CD14-positive monocyte (primary cell): Measurements from ENCODE around the gene ADH4. TPM values are rescaled to one million over a fixed set of nuclear protein-coding genes. Genes with fewer than 3 reads are reported as not detected.

ENCODE experiments used
- DNase-seq, 3 donors: peaks; one replicate each; pipeline ENCODE4 v3.0.0-alpha.2; 2011 to 2022
- H2AFZ ChIP-seq: 2 replicates; pipeline ENCODE4 v1.6.0; 2012; ENCODE audit warnings: mild to moderate bottlenecking, low read depth, low read length, inconsistent platforms; ENCODE audit not compliant: insufficient read depth, poor library complexity, severe bottlenecking
- H3K27ac ChIP-seq, 2 donors: 1 replicate in 1 of 2; 2 replicates in 1 of 2; pipeline ENCODE4 v1.5.1; 2012 to 2013; ENCODE audit warnings: low read length in 2 of 2, control low read depth in 1 of 2, inconsistent platforms in 1 of 2, low read depth in 1 of 2, mild to moderate bottlenecking in 1 of 2
- H3K27me3 ChIP-seq, 2 donors: one replicate each; pipeline versions ENCODE4 v1.6.0 to v1.6.1; 2011 to 2013; ENCODE audit warnings: low read length in 2 of 2; ENCODE audit not compliant: control insufficient read depth in 2 of 2, insufficient read depth in 2 of 2
- H3K36me3 ChIP-seq, 2 donors: replicated peaks in 1 of 2; 1 replicate in 1 of 2; 2 replicates in 1 of 2; pipeline versions ENCODE4 v1.5.1 to v1.6.1; 2012 to 2013; ENCODE audit warnings: low read length in 2 of 2, control low read depth in 1 of 2, inconsistent platforms in 1 of 2, mild to moderate bottlenecking in 1 of 2; ENCODE audit not compliant: insufficient read depth in 2 of 2, control insufficient read depth in 1 of 2
- H3K4me1 ChIP-seq, 2 donors: 1 replicate in 1 of 2; 2 replicates in 1 of 2; pipeline versions ENCODE4 v1.5.1 to v1.6.1; 2012 to 2013; ENCODE audit warnings: low read length in 2 of 2, control low read depth in 1 of 2, inconsistent platforms in 1 of 2, mild to moderate bottlenecking in 1 of 2, moderate library complexity in 1 of 2; ENCODE audit not compliant: insufficient read depth in 2 of 2, control insufficient read depth in 1 of 2
- H3K4me2 ChIP-seq: replicated peaks from 2 replicates; pipeline ENCODE3; 2012; ENCODE audit warnings: low read length, moderate library complexity, mild to moderate bottlenecking; ENCODE audit not compliant: poor library complexity, severe bottlenecking; ENCODE audit errors: extremely low read depth
- H3K4me3 ChIP-seq, 3 experiments: fragments of 200-600 bp in 1 of 3; sonication (generic) in 1 of 3; replicated peaks in 1 of 3; 1 replicate in 2 of 3; 2 replicates in 1 of 3; pipeline ENCODE4 v1.5.1; 2011 to 2013; ENCODE audit warnings: low read length in 3 of 3, mild to moderate bottlenecking in 3 of 3, control low read depth in 2 of 3, low read depth in 2 of 3, inconsistent platforms in 1 of 3, moderate library complexity in 1 of 3
- H3K79me2 ChIP-seq: 2 replicates; pipeline ENCODE4 v1.6.0; 2012; ENCODE audit warnings: mild to moderate bottlenecking, control low read depth, inconsistent platforms, low read length, moderate library complexity; ENCODE audit not compliant: insufficient read depth
- H3K9ac ChIP-seq: 2 replicates; pipeline ENCODE4 v1.6.0; 2017; ENCODE audit warnings: low read length, mild to moderate bottlenecking; ENCODE audit not compliant: insufficient read depth, poor library complexity, severe bottlenecking
- H3K9me3 ChIP-seq, 2 donors: replicated peaks in 1 of 2; 1 replicate in 1 of 2; 2 replicates in 1 of 2; pipeline versions ENCODE4 v1.5.1 to v1.6.1; 2012 to 2013; ENCODE audit warnings: low read length in 2 of 2, control low read depth in 1 of 2; ENCODE audit not compliant: control insufficient read depth in 1 of 2, insufficient read depth in 1 of 2
- H4K20me1 ChIP-seq: 2 replicates; pipeline ENCODE4 v1.6.0; 2012; ENCODE audit warnings: mild to moderate bottlenecking, low read length, control low read depth, moderate library complexity; ENCODE audit not compliant: insufficient read depth
- H3K27ac Mint-ChIP-seq, 7 donors: one replicate each; pipeline ENCODE4 v1.8.0; 2020; ENCODE audit warnings: mild to moderate bottlenecking in 7 of 7, mixed read lengths in 7 of 7, moderate library complexity in 6 of 7, inconsistent platforms in 2 of 7
- H3K27me3 Mint-ChIP-seq, 3 donors: one replicate each; pipeline ENCODE4 v1.8.0; 2021 to 2022; ENCODE audit warnings: low read depth in 3 of 3, mild to moderate bottlenecking in 3 of 3, mixed read lengths in 3 of 3, moderate library complexity in 3 of 3, inconsistent platforms in 1 of 3
- H3K36me3 Mint-ChIP-seq, 2 donors: one replicate each; pipeline ENCODE4 v1.8.0; 2020; ENCODE audit warnings: mixed read lengths in 2 of 2, inconsistent platforms in 1 of 2, mild to moderate bottlenecking in 1 of 2
- H3K4me1 Mint-ChIP-seq: one replicate; pipeline ENCODE4 v1.8.0; 2020; ENCODE audit warnings: mild to moderate bottlenecking, mixed read lengths
- H3K4me3 Mint-ChIP-seq, 2 donors: one replicate each; pipeline ENCODE4 v1.8.0; 2020; ENCODE audit warnings: mild to moderate bottlenecking in 2 of 2, mixed read lengths in 2 of 2, moderate library complexity in 1 of 2
- H3K9me3 Mint-ChIP-seq, 7 donors: one replicate each; pipeline ENCODE4 v1.8.0; 2020 to 2022; ENCODE audit warnings: mixed read lengths in 7 of 7, mild to moderate bottlenecking in 6 of 7, moderate library complexity in 6 of 7, inconsistent platforms in 2 of 7
- whole genome bisulfite sequencing: methylation state at CpG from one replicate; pipeline ENCODE4 v1.1.5; 2013; ENCODE audit warnings: missing lambda C conversion rate; ENCODE audit not compliant: insufficient coverage; 5-methylcytosine and 5-hydroxymethylcytosine counted together
- intact Hi-C, 2 donors: fragments of 100-400 bp; cut with micrococcal nuclease; formaldehyde crosslinking; loops; one replicate each; pipeline versions ENCODE4 v1.15.0 to v1.15.1; 2023
- polyA plus RNA-seq, 3 donors: library from polyadenylated mRNA; depleted of rRNA in 1 of 3; unstranded in 2 of 3; stranded (reverse) in 1 of 3; fragments of 300-500 nt in 2 of 3; fragments of >200 nt in 1 of 3; fragmentation: Illumina TruSeq in 2 of 3; gene quantifications; 1 replicate in 2 of 3; 2 replicates in 1 of 3; pipeline ENCODE4 v1.2.3, GENCODE V29; 2012 to 2021
- TF ChIP-seq, protein P1 (sequence below): fragments of 200-600 bp; IDR thresholded peaks from one replicate; pipeline ENCODE4 v1.8.0; 2022; ENCODE audit warnings: antibody characterized with exemption, mild to moderate bottlenecking

Gene ADH4
- polyA plus RNA-seq, 3 donors: not detected

DNA sequence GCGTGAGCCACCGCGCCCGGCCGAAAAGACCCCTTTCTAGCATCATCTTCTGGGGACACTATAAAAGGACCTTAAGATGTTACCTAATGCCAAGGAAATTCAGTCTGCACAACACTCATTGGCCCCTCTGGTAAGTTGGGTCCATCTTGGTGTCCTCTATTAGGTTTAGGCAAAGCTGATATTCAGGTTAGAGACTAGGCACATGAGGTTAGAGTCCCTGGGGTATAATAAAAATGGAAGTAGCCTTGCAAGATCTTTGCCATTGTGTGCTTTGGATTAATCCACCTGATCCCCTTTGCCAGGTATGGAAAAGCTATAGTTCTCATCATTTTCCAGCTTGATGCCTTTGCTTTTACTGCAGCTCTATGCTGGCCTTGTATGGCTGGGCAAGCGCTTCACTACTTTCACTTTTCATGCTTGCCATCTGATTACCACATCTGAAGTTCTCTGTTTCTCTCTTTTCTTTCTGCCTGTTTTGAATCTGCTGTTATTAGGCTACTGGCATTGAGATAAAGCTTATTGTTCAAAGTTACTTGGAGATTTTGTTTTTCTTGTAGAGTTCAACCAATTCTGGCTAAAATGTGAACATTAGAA, 5.4 kb upstream of the ADH4 start:
- Histone ChIP-seq H3K4me1 (no peaks in the 10 kb centered on the region), H3K9ac (no peak overlapping the region), H3K9me3 (peaks cover 8 to 26% of the 10 kb centered on the region in 2 donors), H3K27me3 (no peaks in the 10 kb centered on the region), H3K4me3 (no peak overlapping the region), H3K27ac (no peak overlapping the region), H4K20me1 (no peaks in the 10 kb centered on the region), H3K79me2 (no peaks in the 10 kb centered on the region), H3K36me3 (no peaks in the 10 kb centered on the region), H3K4me2 (no peak overlapping the region), H2AFZ (no peak overlapping the region)
- no peak overlapping the region for H3K27ac Mint-ChIP-seq
- no peak for DNase-seq
- 100% methylated on average over 1 of the region's 6 CpGs for WGBS
- intact Hi-C loops: no loop called here
- TF ChIP-seq, protein P1, sequence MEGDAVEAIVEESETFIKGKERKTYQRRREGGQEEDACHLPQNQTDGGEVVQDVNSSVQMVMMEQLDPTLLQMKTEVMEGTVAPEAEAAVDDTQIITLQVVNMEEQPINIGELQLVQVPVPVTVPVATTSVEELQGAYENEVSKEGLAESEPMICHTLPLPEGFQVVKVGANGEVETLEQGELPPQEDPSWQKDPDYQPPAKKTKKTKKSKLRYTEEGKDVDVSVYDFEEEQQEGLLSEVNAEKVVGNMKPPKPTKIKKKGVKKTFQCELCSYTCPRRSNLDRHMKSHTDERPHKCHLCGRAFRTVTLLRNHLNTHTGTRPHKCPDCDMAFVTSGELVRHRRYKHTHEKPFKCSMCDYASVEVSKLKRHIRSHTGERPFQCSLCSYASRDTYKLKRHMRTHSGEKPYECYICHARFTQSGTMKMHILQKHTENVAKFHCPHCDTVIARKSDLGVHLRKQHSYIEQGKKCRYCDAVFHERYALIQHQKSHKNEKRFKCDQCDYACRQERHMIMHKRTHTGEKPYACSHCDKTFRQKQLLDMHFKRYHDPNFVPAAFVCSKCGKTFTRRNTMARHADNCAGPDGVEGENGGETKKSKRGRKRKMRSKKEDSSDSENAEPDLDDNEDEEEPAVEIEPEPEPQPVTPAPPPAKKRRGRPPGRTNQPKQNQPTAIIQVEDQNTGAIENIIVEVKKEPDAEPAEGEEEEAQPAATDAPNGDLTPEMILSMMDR: no peak
- H3K9me3 Mint-ChIP-seq: peaks cover 3 to 19% (median 10%) of the 10 kb centered on the region in 7 donors
- H3K4me3 Mint-ChIP-seq: no peak overlapping the region
- H3K4me1 Mint-ChIP-seq: no peaks in the 10 kb centered on the region
- no peaks in the 10 kb centered on the region for H3K36me3 Mint-ChIP-seq
- H3K27me3 Mint-ChIP-seq: no peaks in the 10 kb centered on the region

DNA sequence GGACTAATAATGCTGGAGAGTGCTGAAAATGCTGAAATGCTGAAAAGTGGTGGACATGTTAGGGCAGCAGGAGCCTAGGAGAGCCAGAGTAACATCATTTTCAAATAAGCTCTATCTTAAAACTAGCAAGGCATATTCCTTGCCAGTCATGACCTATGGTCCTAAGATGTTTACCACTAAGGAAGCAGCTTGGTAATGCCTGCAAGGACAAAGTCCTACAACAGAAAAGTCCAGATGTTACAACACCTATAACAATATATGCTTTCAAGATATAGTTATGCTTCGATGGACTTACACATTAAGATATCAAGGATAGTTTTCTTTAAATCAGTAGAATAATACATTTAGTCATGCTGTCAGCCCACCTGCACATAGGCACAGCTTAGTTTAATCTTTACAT, 4.5 kb upstream of the ADH4 start:
- TF ChIP-seq, protein P1: no peak
- Mint-ChIP-seq H3K9me3 (peaks cover 3 to 19% (median 9%) of the 10 kb centered on the region in 7 donors), H3K27me3 (no peaks in the 10 kb centered on the region), H3K4me3 (no peak overlapping the region), H3K27ac (no peak overlapping the region), H3K4me1 (no peaks in the 10 kb centered on the region), H3K36me3 (no peaks in the 10 kb centered on the region)
- Histone ChIP-seq H4K20me1 (no peaks in the 10 kb centered on the region), H3K4me1 (no peaks in the 10 kb centered on the region), H3K27me3 (no peaks in the 10 kb centered on the region), H3K9me3 (peaks cover 4 to 19% of the 10 kb centered on the region in 2 donors), H3K27ac (no peak overlapping the region), H3K4me2 (no peak overlapping the region), H2AFZ (no peak overlapping the region), H3K36me3 (no peaks in the 10 kb centered on the region), H3K9ac (no peak overlapping the region), H3K79me2 (no peaks in the 10 kb centered on the region), H3K4me3 (no peak overlapping the region)
- no CpG with 5 or more reads among the region's 1 CpG for WGBS
- no peak for DNase-seq
- intact Hi-C loops: no loop called here
